Ovary (tissue), 9 donors: ENCODE data around the gene MAGEL2. TPM values are rescaled to one million over a fixed set of nuclear protein-coding genes. Genes with fewer than 3 reads are reported as not detected.

Experiments used
- DNase-seq, 5 donors: peaks; one replicate each; pipeline ENCODE4 v3.0.0-alpha.2; 2019 to 2020
- H3K27ac ChIP-seq, 2 donors: fragments of 200-600 bp; one replicate each; pipeline versions ENCODE4 v1.5.1 to v1.8.0; 2019 to 2022
- H3K27me3 ChIP-seq: fragments of 200-600 bp; one replicate; pipeline ENCODE4 v1.8.0; 2022
- H3K36me3 ChIP-seq: fragments of 200-600 bp; sonication (generic); one replicate; pipeline ENCODE4 v1.5.1; 2019
- H3K4me1 ChIP-seq: one replicate; pipeline ENCODE4 v1.8.1; 2013; ENCODE audit warnings: mild to moderate bottlenecking, moderate library complexity; ENCODE audit not compliant: insufficient read depth
- H3K4me3 ChIP-seq: fragments of 200-600 bp; sonication (generic); one replicate; pipeline ENCODE4 v1.5.1; 2017
- H3K9me3 ChIP-seq, 2 donors: fragments of 200-600 bp in 1 of 2; sonication (generic) in 1 of 2; one replicate each; pipeline versions ENCODE4 v1.5.1 to v1.8.1; 2013 to 2019; ENCODE audit warnings: mild to moderate bottlenecking in 1 of 2, moderate library complexity in 1 of 2
- EP300 ChIP-seq: sonication (generic); formaldehyde crosslinking; IDR thresholded peaks from one replicate; pipeline ENCODE4 v1.6.1; 2017; ENCODE audit warnings: antibody characterized with exemption
- POLR2A ChIP-seq: fragments of 450-650 bp; IDR thresholded peaks from one replicate; pipeline ENCODE4 v1.6.1; 2017; ENCODE audit warnings: antibody characterized with exemption, mild to moderate bottlenecking, moderate library complexity
- WGBS, 3 donors: extraction: QIAGEN DNeasy Blood & Tissue Kit in 1 of 3; methylation state at CpG; one replicate each; pipeline versions ENCODE4 v1.1.5 to v1.1.7; 2013 to 2017; 5-methylcytosine and 5-hydroxymethylcytosine counted together
- intact Hi-C, 4 donors: fragments of 100-400 bp; cut with DNase I; formaldehyde crosslinking; loops; one replicate each; pipeline versions ENCODE4 v1.11.0 to v1.15.1; 2022 to 2023
- polyA plus RNA-seq, 2 donors: library from polyadenylated mRNA; stranded (reverse); fragments of 200-250 nt in 1 of 2; fragments of 350-450 nt in 1 of 2; fragmentation: Illumina TruSeq in 1 of 2; extraction: RNeasy Lipid Tissue Mini Kit (QIAGEN cat#74804) in 1 of 2; gene quantifications; one replicate each; pipeline ENCODE4 v1.2.3, GENCODE V29; 2013 to 2014
- total RNA-seq, 7 donors: library from RNA; depleted of rRNA in 2 of 7; stranded (reverse); fragments of >200 nt in 2 of 7; fragmentation: NEBNext Ultra II Directional in 3 of 7; extraction: Animal tissue kit (Norgen Biotek cat#: 25700) in 3 of 7; gene quantifications; one replicate each; pipeline versions ENCODE4 v1.1.0 to v1.2.4, GENCODE V29; 2016 to 2023
- TF ChIP-seq, protein P1 (sequence below), 3 donors: fragments of 450-650 bp in 2 of 3; fragments of 200-600 bp in 1 of 3; IDR thresholded peaks; one replicate each; pipeline versions ENCODE4 v1.5.1 to v1.8.0; 2016 to 2022; ENCODE audit warnings: antibody characterized with exemption in 3 of 3, mild to moderate bottlenecking in 1 of 3
- donor health status: DM: no; HTN: no; CAD: no; lungs with moderate emphysema.
- donor health status: DM: no; HTN: no; CAD: no.
- donor health status: Bipolar disorder and iron deficiency.
- donor health status: DM: yes; HTN: yes; CAD: no.
- donor health status: DM: no; HTN: no; CAD: no.
- donor health status: DM: yes; HTN: yes; CAD: no.

The MAGEL2 gene
- total and polyA plus RNA-seq, 9 donors = 0.75 to 4.3 (median 1.7) TPM

- WGBS, 3 donors = 85 to 91% (median 85%) methylated on average over 37 to 40 of the region's 40 CpGs
- no peaks in the 10 kb centered on the region for H3K27me3 ChIP-seq
- no peaks in the 10 kb centered on the region for H3K4me1 ChIP-seq
- H3K36me3 ChIP-seq = no peaks in the 10 kb centered on the region
- no peak overlapping the region for H3K4me3 ChIP-seq
- intact Hi-C loops = loop anchor here in 3 of 4 donors (5.0 kb wide), 2 partner anchors 212 to 217 kb away; no protein-coding TSS in a partner anchor
- TF ChIP-seq EP300 (no peak), POLR2A (no peak)
- TF ChIP-seq, protein P1, sequence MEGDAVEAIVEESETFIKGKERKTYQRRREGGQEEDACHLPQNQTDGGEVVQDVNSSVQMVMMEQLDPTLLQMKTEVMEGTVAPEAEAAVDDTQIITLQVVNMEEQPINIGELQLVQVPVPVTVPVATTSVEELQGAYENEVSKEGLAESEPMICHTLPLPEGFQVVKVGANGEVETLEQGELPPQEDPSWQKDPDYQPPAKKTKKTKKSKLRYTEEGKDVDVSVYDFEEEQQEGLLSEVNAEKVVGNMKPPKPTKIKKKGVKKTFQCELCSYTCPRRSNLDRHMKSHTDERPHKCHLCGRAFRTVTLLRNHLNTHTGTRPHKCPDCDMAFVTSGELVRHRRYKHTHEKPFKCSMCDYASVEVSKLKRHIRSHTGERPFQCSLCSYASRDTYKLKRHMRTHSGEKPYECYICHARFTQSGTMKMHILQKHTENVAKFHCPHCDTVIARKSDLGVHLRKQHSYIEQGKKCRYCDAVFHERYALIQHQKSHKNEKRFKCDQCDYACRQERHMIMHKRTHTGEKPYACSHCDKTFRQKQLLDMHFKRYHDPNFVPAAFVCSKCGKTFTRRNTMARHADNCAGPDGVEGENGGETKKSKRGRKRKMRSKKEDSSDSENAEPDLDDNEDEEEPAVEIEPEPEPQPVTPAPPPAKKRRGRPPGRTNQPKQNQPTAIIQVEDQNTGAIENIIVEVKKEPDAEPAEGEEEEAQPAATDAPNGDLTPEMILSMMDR (IDR thresholded peaks at IDR 0.05) = no peak
- DNase-seq = no peak
- no peak overlapping the region for H3K27ac ChIP-seq
- no peaks in the 10 kb centered on the region for H3K9me3 ChIP-seq
Observed at GRCh38 chr15:23645371-23646164, 2.1 kb downstream of the MAGEL2 start.

GRCh38 chr15:23644829-23645228, 2.8 kb downstream of the MAGEL2 start:
- Histone ChIP-seq H3K27ac (no peak overlapping the region), H3K4me1 (no peaks in the 10 kb centered on the region), H3K4me3 (no peak overlapping the region), H3K27me3 (no peaks in the 10 kb centered on the region), H3K9me3 (no peaks in the 10 kb centered on the region), H3K36me3 (no peaks in the 10 kb centered on the region)
- no peak for DNase-seq
- intact Hi-C loops = loop anchor here in 3 of 4 donors (5.0 kb wide), 3 partner anchors 212 to 232 kb away; no protein-coding TSS in a partner anchor
- TF ChIP-seq, protein P1 (IDR thresholded peaks at IDR 0.05) = no peak
- TF ChIP-seq EP300 (no peak), POLR2A (no peak)
- WGBS, 3 donors = 87 to 91% (median 88%) methylated on average over 13 of the region's 13 CpGs

- Histone ChIP-seq H3K4me1 (no peaks in the 10 kb centered on the region), H3K27me3 (no peaks in the 10 kb centered on the region), H3K4me3 (no peak overlapping the region), H3K36me3 (no peaks in the 10 kb centered on the region), H3K9me3 (no peaks in the 10 kb centered on the region), H3K27ac (no peak overlapping the region)
- TF ChIP-seq, protein P1 (IDR thresholded peaks at IDR 0.05) = peak; percentile 62 to 68 (median 67)
- no peak for TF ChIP-seq POLR2A
- no peak for TF ChIP-seq EP300
- WGBS, 3 donors = 10 to 19% (median 15%) methylated on average over 13 of the region's 13 CpGs
- DNase-seq = peak; percentile 46 to 77 (median 61)
- intact Hi-C loops = loop anchor here in 2 of 4 donors (5.0 kb wide), 1 partner anchor 235 kb away; no protein-coding TSS in a partner anchor
Observed at GRCh38 chr15:23642413-23643044, 5.1 kb downstream of the MAGEL2 start.

DNA sequence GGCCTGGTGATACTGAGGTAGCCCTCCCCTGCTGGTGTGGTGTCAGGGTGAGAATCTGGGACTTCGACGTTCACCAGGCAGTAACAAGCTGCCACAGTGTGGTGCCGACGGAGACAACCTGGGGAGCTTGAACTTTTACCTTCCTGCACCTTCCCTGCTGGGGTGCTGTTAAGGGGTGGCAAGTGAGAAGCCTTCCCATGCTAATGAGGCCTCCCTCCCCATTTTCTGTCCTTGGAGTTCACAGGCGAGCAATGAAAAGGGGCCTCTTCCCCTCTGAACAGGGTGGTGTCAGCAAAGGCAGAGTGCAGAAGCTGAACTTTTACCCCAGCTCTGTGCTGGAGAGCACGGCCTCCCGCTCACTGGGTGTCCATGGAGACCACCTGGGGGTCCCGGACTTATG, 13.5 kb downstream of the MAGEL2 start:
- DNase-seq = no peak
- H3K4me1 ChIP-seq = no peaks in the 10 kb centered on the region
- TF ChIP-seq EP300 (no peak), POLR2A (no peak)
- TF ChIP-seq, protein P1 (IDR thresholded peaks at IDR 0.05) = no peak
- no peak overlapping the region for H3K27ac ChIP-seq
- intact Hi-C loops = no loop called here
- no peaks in the 10 kb centered on the region for H3K27me3 ChIP-seq
- H3K36me3 ChIP-seq = no peaks in the 10 kb centered on the region
- no peak overlapping the region for H3K4me3 ChIP-seq
- 52 to 72% (median 70%) methylated on average over 8 of the region's 8 CpGs for WGBS, 3 donors
- H3K9me3 ChIP-seq = no peaks in the 10 kb centered on the region
